ENCODE data around the gene MFSD12. TPM values are rescaled to one million over a fixed set of nuclear protein-coding genes. Genes with fewer than 3 reads are reported as not detected.

MFSD12 gene
- total and polyA plus RNA-seq, 2 experiments from 2014 or later = 35.3 to 91.1 TPM

DNA sequence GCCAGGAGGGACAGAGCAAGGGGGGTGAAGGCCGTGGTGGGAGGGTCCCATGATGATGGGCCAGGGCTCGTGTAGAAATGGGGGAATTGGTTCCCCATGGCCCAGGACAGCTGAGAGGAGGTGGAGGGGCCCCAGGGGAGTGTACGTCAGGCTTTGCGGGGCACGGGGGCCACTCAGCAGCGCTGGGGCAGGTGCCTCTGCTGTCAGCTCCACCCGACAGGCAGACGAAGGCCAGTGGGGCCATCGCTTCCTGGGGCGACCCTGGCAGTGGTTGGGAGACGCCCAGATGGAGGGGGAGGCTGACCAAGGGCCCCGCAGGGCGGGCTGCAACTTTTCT is 20.3 kb downstream of the MFSD12 start (continued):
- TF ChIP-seq, protein P1, sequence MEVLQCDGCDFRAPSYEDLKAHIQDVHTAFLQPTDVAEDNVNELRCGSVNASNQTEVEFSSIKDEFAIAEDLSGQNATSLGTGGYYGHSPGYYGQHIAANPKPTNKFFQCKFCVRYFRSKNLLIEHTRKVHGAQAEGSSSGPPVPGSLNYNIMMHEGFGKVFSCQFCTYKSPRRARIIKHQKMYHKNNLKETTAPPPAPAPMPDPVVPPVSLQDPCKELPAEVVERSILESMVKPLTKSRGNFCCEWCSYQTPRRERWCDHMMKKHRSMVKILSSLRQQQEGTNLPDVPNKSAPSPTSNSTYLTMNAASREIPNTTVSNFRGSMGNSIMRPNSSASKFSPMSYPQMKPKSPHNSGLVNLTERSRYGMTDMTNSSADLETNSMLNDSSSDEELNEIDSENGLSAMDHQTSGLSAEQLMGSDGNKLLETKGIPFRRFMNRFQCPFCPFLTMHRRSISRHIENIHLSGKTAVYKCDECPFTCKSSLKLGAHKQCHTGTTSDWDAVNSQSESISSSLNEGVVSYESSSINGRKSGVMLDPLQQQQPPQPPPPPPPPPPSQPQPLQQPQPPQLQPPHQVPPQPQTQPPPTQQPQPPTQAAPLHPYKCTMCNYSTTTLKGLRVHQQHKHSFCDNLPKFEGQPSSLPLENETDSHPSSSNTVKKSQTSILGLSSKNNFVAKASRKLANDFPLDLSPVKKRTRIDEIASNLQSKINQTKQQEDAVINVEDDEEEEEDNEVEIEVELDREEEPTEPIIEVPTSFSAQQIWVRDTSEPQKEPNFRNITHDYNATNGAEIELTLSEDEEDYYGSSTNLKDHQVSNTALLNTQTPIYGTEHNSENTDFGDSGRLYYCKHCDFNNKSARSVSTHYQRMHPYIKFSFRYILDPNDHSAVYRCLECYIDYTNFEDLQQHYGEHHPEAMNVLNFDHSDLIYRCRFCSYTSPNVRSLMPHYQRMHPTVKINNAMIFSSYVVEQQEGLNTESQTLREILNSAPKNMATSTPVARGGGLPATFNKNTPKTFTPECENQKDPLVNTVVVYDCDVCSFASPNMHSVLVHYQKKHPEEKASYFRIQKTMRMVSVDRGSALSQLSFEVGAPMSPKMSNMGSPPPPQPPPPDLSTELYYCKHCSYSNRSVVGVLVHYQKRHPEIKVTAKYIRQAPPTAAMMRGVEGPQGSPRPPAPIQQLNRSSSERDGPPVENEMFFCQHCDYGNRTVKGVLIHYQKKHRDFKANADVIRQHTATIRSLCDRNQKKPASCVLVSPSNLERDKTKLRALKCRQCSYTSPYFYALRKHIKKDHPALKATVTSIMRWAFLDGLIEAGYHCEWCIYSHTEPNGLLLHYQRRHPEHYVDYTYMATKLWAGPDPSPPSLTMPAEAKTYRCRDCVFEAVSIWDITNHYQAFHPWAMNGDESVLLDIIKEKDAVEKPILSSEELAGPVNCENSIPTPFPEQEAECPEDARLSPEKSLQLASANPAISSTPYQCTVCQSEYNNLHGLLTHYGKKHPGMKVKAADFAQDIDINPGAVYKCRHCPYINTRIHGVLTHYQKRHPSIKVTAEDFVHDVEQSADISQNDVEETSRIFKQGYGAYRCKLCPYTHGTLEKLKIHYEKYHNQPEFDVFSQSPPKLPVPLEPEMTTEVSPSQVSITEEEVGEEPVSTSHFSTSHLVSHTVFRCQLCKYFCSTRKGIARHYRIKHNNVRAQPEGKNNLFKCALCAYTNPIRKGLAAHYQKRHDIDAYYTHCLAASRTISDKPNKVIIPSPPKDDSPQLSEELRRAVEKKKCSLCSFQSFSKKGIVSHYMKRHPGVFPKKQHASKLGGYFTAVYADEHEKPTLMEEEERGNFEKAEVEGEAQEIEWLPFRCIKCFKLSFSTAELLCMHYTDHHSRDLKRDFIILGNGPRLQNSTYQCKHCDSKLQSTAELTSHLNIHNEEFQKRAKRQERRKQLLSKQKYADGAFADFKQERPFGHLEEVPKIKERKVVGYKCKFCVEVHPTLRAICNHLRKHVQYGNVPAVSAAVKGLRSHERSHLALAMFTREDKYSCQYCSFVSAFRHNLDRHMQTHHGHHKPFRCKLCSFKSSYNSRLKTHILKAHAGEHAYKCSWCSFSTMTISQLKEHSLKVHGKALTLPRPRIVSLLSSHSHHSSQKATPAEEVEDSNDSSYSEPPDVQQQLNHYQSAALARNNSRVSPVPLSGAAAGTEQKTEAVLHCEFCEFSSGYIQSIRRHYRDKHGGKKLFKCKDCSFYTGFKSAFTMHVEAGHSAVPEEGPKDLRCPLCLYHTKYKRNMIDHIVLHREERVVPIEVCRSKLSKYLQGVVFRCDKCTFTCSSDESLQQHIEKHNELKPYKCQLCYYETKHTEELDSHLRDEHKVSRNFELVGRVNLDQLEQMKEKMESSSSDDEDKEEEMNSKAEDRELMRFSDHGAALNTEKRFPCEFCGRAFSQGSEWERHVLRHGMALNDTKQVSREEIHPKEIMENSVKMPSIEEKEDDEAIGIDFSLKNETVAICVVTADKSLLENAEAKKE (CRISPR knock-in tag; IDR thresholded peaks at IDR 0.05) = no peak
- TF ChIP-seq STAT1 (IDR thresholded peaks at IDR 0.05; ENCODE audit: unreplicated experiment) (no peak), EZH2 (IDR thresholded peaks at IDR 0.05; ENCODE audit: low read depth, unreplicated experiment) (no peak), JUNB (IDR thresholded peaks at IDR 0.05; ENCODE audit: unreplicated experiment) (no peak), ETS1 (IDR thresholded peaks at IDR 0.05) (no peak), REST (IDR thresholded peaks at IDR 0.05; ENCODE audit: unreplicated experiment) (no peak), EZH2phosphoT487 (IDR thresholded peaks at IDR 0.05; ENCODE audit: unreplicated experiment) (no peak)

Measured in GM23338 (cell line).